ENCODE measurements around the gene C4B.
"Not testable (repeated sequence)": the region's sequence is repeated elsewhere in the genome, so short reads cannot be mapped to it uniquely, and the experiment has no call there.

Gene C4B

GRCh38 chr6:31976065-31976464, 38.5 kb upstream of the C4B start:
- H3K4me3 Mint-ChIP-seq, H3K27ac Mint-ChIP-seq, H3K9me3 Mint-ChIP-seq, DNase-seq, H3K27me3 Mint-ChIP-seq: not testable (repeated sequence)
- peaks cover 49% of the 10 kb centered on the region for H3K36me3 Mint-ChIP-seq (ENCODE audit: low read depth)
- peaks cover 38% of the 10 kb centered on the region for H3K4me1 Mint-ChIP-seq (ENCODE audit: low read depth)

- Mint-ChIP-seq H3K9me3 (no peaks in the 10 kb centered on the region), H3K4me1 (ENCODE audit: low read depth) (peaks cover 26% of the 10 kb centered on the region), H3K27me3 (no peaks in the 10 kb centered on the region), H3K4me3 (no peak overlapping the region), H3K27ac (no peak overlapping the region), H3K36me3 (ENCODE audit: low read depth) (peaks cover 33% of the 10 kb centered on the region)
- DNase-seq: no peak
These were observed 36.7 kb upstream of the C4B start for GRCh38 chr6:31977816-31978431.

GRCh38 chr6:31978831-31979230, 35.8 kb upstream of the C4B start:
- Mint-ChIP-seq H3K27ac (peak overlapping the region; percentile 79), H3K4me3 (no peak overlapping the region), H3K4me1 (ENCODE audit: low read depth) (peaks cover 17% of the 10 kb centered on the region), H3K36me3 (ENCODE audit: low read depth) (peaks cover 27% of the 10 kb centered on the region), H3K27me3 (no peaks in the 10 kb centered on the region), H3K9me3 (no peaks in the 10 kb centered on the region)
- no peak for DNase-seq

- H3K4me3 Mint-ChIP-seq: no peak overlapping the region
- no peaks in the 10 kb centered on the region for H3K27me3 Mint-ChIP-seq
- peak overlapping the region; percentile 80 for H3K27ac Mint-ChIP-seq
- no peak for DNase-seq
- no peaks in the 10 kb centered on the region for H3K9me3 Mint-ChIP-seq
- peaks cover 23% of the 10 kb centered on the region for H3K36me3 Mint-ChIP-seq (ENCODE audit: low read depth)
- peaks cover 12% of the 10 kb centered on the region for H3K4me1 Mint-ChIP-seq (ENCODE audit: low read depth)
These were observed 35.2 kb upstream of the C4B start for GRCh38 chr6:31979238-31979898.

GRCh38 chr6:31980195-31980876, 34.3 kb upstream of the C4B start:
- H3K9me3 Mint-ChIP-seq; H3K27me3 Mint-ChIP-seq; H3K27ac Mint-ChIP-seq; DNase-seq; H3K4me3 Mint-ChIP-seq; H3K4me1 Mint-ChIP-seq (ENCODE audit: low read depth): not testable (repeated sequence)
- H3K36me3 Mint-ChIP-seq (ENCODE audit: low read depth): peaks cover 18% of the 10 kb centered on the region

- peaks cover 15% of the 10 kb centered on the region for H3K36me3 Mint-ChIP-seq (ENCODE audit: low read depth)
- not testable (repeated sequence) for H3K27ac Mint-ChIP-seq; H3K4me1 Mint-ChIP-seq (ENCODE audit: low read depth); H3K27me3 Mint-ChIP-seq; H3K4me3 Mint-ChIP-seq; H3K9me3 Mint-ChIP-seq; DNase-seq
These were observed 33.6 kb upstream of the C4B start for GRCh38 chr6:31980998-31981397.

- DNase-seq; H3K27me3 Mint-ChIP-seq; H3K27ac Mint-ChIP-seq; H3K9me3 Mint-ChIP-seq; H3K4me3 Mint-ChIP-seq; H3K4me1 Mint-ChIP-seq (ENCODE audit: low read depth): not testable (repeated sequence)
- peaks cover 13% of the 10 kb centered on the region for H3K36me3 Mint-ChIP-seq (ENCODE audit: low read depth)
These were observed 32.9 kb upstream of the C4B start, which contains the start of gene C4A for GRCh38 chr6:31981744-31982143. Gene C4A, plus strand, starts transcription at chr6:31982057. Its CDS starts 51 bp downstream, at chr6:31982108.

GRCh38 chr6:31989363-31989762, 25.2 kb upstream of the C4B start:
- not testable (repeated sequence) for H3K9me3 Mint-ChIP-seq; H3K4me1 Mint-ChIP-seq (ENCODE audit: low read depth); H3K27ac Mint-ChIP-seq; H3K4me3 Mint-ChIP-seq; DNase-seq; H3K36me3 Mint-ChIP-seq (ENCODE audit: low read depth); H3K27me3 Mint-ChIP-seq

- not testable (repeated sequence) for H3K27me3 Mint-ChIP-seq, DNase-seq
These were observed 20.2 kb upstream of the C4B start for GRCh38 chr6:31994421-31994820.

GRCh38 chr6:31996385-31996784, 18.2 kb upstream of the C4B start:
- not testable (repeated sequence) for DNase-seq; H3K9me3 Mint-ChIP-seq; H3K27ac Mint-ChIP-seq; H3K27me3 Mint-ChIP-seq; H3K4me3 Mint-ChIP-seq; H3K36me3 Mint-ChIP-seq (ENCODE audit: low read depth); H3K4me1 Mint-ChIP-seq (ENCODE audit: low read depth)

More at GRCh38 chr6:31994421-31994820, 20.2 kb upstream of the C4B start:
- H3K36me3 Mint-ChIP-seq (ENCODE audit: low read depth); H3K4me1 Mint-ChIP-seq (ENCODE audit: low read depth); H3K27ac Mint-ChIP-seq; H3K9me3 Mint-ChIP-seq; H3K4me3 Mint-ChIP-seq: not testable (repeated sequence)

GRCh38 chr6:32002546-32003268, 11.9 kb upstream of the C4B start:
- H3K4me1 Mint-ChIP-seq (ENCODE audit: low read depth); DNase-seq; H3K36me3 Mint-ChIP-seq (ENCODE audit: low read depth); H3K27me3 Mint-ChIP-seq; H3K27ac Mint-ChIP-seq; H3K4me3 Mint-ChIP-seq; H3K9me3 Mint-ChIP-seq: not testable (repeated sequence)

- not testable (repeated sequence) for H3K4me1 Mint-ChIP-seq (ENCODE audit: low read depth); DNase-seq; H3K36me3 Mint-ChIP-seq (ENCODE audit: low read depth); H3K27me3 Mint-ChIP-seq; H3K9me3 Mint-ChIP-seq; H3K27ac Mint-ChIP-seq; H3K4me3 Mint-ChIP-seq
These were observed 11.3 kb upstream of the C4B start for GRCh38 chr6:32003301-32003700.

- not testable (repeated sequence) for H3K4me1 Mint-ChIP-seq (ENCODE audit: low read depth); H3K36me3 Mint-ChIP-seq (ENCODE audit: low read depth); DNase-seq; H3K9me3 Mint-ChIP-seq; H3K27me3 Mint-ChIP-seq; H3K27ac Mint-ChIP-seq; H3K4me3 Mint-ChIP-seq
These were observed 10.2 kb upstream of the C4B start for GRCh38 chr6:32004393-32004792.

- not testable (repeated sequence) for H3K9me3 Mint-ChIP-seq; H3K27ac Mint-ChIP-seq; H3K27me3 Mint-ChIP-seq; H3K4me3 Mint-ChIP-seq; H3K36me3 Mint-ChIP-seq (ENCODE audit: low read depth); DNase-seq; H3K4me1 Mint-ChIP-seq (ENCODE audit: low read depth)
These were observed 9.6 kb upstream of the C4B start for GRCh38 chr6:32004864-32005537.

Data from activated T-cell treated with anti-CD3 and anti-CD28 coated beads, Interleukin-2, amount 50 U/mL, for 24 hours (primary cell).